NT2/D1 (cell line): ENCODE measurements around the gene APC2.
"Not testable (repeated sequence)": the region's sequence is repeated elsewhere in the genome, so short reads cannot be mapped to it uniquely, and the experiment has no call there.

Source experiments
- DNase-seq: peaks from one replicate; pipeline ENCODE4 v3.0.0-alpha.2; 2011; ENCODE audit warnings: low read depth, low spot score
- H3K27me3 ChIP-seq: 2 replicates; pipeline ENCODE4 v1.6.0; 2011; ENCODE audit warnings: mild to moderate bottlenecking; ENCODE audit not compliant: insufficient read length, insufficient read depth
- H3K36me3 ChIP-seq: 2 replicates; pipeline ENCODE4 v1.6.1; 2011; ENCODE audit warnings: mild to moderate bottlenecking, low read length, mixed read lengths; ENCODE audit not compliant: insufficient read depth, insufficient read length
- H3K4me1 ChIP-seq: 2 replicates; pipeline ENCODE4 v1.5.1; 2011; ENCODE audit not compliant: insufficient read depth, insufficient read length
- H3K4me3 ChIP-seq: 2 replicates; pipeline ENCODE4 v1.5.1; 2011; ENCODE audit warnings: low read depth; ENCODE audit not compliant: insufficient read length
- H3K9ac ChIP-seq: 2 replicates; pipeline ENCODE4 v1.6.0; 2011; ENCODE audit warnings: low read depth; ENCODE audit not compliant: insufficient read length
- H3K9me3 ChIP-seq: 2 replicates; pipeline ENCODE4 v1.5.1; 2011; ENCODE audit warnings: mild to moderate bottlenecking, low read length; ENCODE audit not compliant: insufficient read depth
- SUZ12 ChIP-seq: IDR thresholded peaks from 2 replicates; pipeline ENCODE4 v1.6.1; 2011; ENCODE audit not compliant: insufficient read length, insufficient read depth; ENCODE audit errors: extremely low read depth
- YY1 ChIP-seq: IDR thresholded peaks from 2 replicates; pipeline ENCODE4 v1.6.1; 2011; ENCODE audit not compliant: insufficient read length, insufficient read depth
- ZNF274 ChIP-seq: IDR thresholded peaks from 2 replicates; pipeline ENCODE4 v1.6.1; 2011; ENCODE audit warnings: mild to moderate bottlenecking, low read depth, low read length

APC2 gene

DNA sequence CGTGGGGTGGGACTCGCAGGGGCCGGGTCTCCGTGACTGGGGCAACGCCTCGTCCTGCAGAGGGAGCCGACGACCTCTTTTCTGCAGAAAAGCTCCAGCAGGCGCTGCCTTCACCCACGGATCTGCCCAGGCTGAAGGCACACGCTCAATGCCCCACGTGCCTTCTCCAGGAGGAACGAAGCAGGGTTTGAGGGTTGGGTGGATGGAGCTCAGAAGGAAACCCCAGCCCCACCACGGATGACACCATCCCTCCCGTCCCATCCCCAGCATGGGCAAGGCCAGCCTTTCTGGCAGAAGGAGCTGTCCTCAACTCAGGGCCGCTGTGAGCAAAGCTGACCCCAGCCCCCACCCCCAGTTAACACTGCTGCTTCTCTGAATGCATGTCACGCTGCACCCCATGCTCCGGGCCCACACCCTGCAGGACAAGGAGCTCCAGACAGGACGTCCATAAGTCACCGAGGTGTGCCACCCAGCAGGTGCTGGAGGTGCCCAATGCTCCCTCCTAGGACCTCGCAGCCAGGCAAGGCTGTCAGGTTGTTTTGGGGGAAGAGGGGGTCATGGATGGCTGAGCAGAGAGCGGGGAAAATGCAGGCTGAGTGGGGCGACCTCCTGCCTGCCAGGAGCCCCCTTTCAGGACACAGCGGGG is 21.7 kb downstream of the APC2 start:
- TF ChIP-seq ZNF274 = no peak
- TF ChIP-seq YY1 = no peak
- no peak for TF ChIP-seq SUZ12
- H3K4me1 ChIP-seq = peaks cover 45% of the 10 kb centered on the region
- no peak for DNase-seq
- no peaks in the 10 kb centered on the region for H3K9me3 ChIP-seq
- H3K36me3 ChIP-seq = peaks cover 32% of the 10 kb centered on the region
- peak overlapping the region; percentile 47 for H3K9ac ChIP-seq
- H3K27me3 ChIP-seq = peaks cover 41% of the 10 kb centered on the region
- peak overlapping the region; percentile 53 for H3K4me3 ChIP-seq

DNA sequence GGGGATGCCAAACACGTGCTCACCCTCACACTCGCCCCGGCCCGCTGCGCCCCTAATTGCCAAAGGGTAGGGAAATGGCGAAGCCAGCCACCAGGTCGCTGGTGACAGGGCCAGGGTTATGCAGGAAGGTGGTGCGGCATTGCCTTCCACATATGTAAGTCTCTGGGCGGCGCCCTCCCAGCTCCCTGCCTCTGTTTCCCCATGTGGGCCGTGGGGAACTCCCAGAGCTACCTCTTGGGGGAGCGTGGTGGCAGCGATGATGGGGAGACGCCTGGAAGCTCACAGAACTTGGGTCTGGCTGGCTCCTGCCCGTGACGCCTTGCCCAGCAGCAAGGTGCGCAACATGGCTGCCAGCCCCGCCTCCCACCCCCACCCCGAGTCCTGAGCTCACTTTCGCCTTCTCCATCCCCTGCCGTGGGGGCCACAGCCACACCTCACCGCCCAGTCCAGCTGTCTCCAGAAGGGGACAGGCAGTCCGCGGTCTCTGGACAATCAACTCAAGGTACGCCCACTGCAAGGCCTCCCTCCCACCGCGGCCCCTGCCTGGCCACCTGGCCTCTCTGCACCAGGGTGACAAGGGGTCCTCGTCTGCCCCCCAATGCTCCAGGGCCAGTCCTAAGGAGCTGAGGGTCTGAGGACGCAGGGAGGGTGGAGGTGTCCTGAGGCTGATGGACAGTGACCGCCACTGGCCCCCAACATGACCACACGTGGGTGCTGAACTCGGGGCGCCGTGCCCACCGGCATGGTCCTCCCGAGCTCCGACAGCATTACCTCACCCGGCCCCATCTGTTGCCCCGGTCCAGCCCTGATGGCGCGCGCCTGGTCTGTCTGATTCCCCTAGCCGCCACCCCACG is 22.5 kb downstream of the APC2 start:
- H3K27me3 ChIP-seq = peaks cover 33% of the 10 kb centered on the region
- no peak for DNase-seq

DNA sequence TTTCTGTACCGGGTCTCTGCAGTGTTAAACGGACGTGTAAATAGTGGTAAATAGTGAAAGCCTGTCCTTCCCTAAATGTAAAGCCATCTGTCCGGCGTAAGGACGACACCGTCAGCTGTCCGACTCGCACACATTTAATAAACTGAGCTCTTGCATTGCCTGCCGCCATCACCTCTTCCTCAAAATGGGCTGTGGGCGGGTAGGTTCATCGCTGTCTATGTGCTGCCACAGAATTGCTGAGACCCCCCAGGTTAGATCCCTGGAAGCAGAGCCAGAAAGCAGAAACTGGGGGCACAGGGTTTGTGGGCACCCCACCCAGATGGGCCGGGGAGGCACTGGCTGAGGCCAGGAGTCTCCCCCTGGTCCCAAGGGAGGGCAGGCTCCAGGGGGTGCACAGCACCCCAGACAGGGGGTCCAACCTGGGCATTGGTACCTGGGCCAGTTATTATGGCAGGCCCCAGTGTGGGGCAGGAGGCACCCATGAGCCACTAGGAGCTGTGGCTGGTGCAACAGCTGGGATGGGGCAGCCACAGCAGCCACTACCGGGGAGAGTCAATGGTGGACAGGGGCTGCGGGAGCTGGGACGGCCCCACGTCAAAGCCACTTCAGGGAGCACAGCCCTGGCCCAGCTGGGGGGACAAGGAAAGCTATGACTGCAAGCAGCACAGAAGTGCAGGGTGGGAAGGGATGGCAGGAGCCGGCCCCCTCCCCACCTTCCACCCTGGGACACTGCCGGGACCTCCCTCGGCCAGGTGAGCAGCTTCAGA is 23.3 kb downstream of the APC2 start:
- Histone ChIP-seq H3K4me1 (peaks cover 35% of the 10 kb centered on the region), H3K27me3 (peaks cover 25% of the 10 kb centered on the region)
- no peak for DNase-seq

More for the DNA sequence above, 22.5 kb downstream of the APC2 start:
- H3K4me1 ChIP-seq = peaks cover 41% of the 10 kb centered on the region
- peaks cover 38% of the 10 kb centered on the region for H3K36me3 ChIP-seq
- peak overlapping the region; percentile 1 for H3K4me3 ChIP-seq
- no peaks in the 10 kb centered on the region for H3K9me3 ChIP-seq
- TF ChIP-seq ZNF274 (no peak), YY1 (no peak), SUZ12 (no peak)
- H3K9ac ChIP-seq = no peak overlapping the region

DNA sequence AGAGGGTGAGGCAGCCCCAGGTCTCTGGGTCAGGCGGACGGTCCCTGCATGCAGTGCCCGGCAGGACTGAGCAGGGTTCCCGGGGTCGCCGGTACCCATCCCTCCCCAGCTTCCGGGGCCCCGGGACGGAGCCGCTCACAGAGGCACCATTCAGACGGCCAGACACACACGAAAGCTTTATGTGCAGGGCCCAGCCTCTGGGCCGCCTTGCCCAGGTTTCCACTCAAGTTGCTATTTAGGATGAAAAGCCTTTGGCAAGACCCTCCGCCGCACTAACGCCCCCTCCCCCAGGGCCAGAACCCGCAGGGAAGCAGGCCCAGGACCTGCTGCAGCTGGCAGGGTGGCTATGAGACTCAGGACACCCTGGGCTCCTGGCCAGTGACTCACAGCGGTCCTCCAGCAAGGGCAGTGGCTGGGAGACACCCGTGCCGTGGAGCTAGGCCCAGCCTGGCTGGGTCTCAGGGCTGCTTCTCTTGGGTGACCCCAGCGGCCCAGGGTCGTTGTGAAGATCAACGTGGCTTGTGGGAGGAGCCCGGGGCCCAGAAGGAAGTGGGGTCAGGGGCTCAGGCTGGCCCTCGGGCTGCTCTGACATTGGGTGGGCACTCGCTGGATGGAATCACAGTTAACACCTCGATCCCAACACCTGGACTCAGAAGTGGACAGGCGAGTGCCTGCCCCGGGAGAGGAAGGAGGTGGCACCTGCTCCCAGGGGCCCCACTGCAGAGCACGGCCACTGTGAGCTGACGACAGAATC is 24.3 kb downstream of the APC2 start:
- DNase-seq = no peak
- Histone ChIP-seq H3K4me1 (peaks cover 31% of the 10 kb centered on the region), H3K9me3 (no peaks in the 10 kb centered on the region), H3K36me3 (peaks cover 41% of the 10 kb centered on the region), H3K9ac (peak overlapping the region; percentile 32), H3K4me3 (no peak overlapping the region), H3K27me3 (peaks cover 15% of the 10 kb centered on the region)
- TF ChIP-seq ZNF274 = no peak
- TF ChIP-seq YY1 = no peak
- TF ChIP-seq SUZ12 = no peak

More for the DNA sequence above, 23.3 kb downstream of the APC2 start:
- no peak overlapping the region for H3K4me3 ChIP-seq
- no peak overlapping the region for H3K9ac ChIP-seq
- no peaks in the 10 kb centered on the region for H3K9me3 ChIP-seq
- no peak for TF ChIP-seq YY1
- no peak for TF ChIP-seq SUZ12
- TF ChIP-seq ZNF274 = no peak
- peaks cover 41% of the 10 kb centered on the region for H3K36me3 ChIP-seq

DNA sequence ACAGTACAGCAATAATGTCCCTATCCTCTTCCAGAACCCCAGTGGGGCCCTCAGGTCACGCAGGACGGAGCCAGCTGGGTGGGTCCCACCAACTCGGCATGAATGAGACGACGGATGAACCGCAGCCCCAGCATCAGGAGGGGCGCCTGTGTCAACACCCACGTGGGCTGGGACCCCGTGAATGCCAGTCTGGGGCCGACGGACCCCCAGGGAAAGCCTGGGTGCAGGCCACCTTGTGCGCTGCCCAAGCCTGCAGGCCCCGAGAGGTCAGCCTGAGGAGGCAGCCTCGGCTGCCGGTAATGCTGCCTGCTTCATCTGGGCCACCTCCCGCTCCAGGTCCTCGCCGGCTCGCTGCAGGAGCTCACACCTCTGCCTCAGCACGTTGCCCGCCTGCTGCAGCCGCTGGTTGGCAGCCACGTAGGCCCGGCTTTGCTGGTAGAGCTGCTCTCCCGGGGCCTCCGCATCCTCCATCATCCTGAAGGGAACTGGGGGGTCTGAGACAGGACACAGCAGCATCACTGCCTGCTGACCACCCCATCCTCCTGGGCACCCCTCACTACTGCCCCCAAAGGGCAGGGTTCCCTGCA is 24.9 kb downstream of the APC2 start:
- Histone ChIP-seq H3K9ac (peak overlapping the region; percentile 32), H3K4me3 (no peak overlapping the region), H3K36me3 (peaks cover 41% of the 10 kb centered on the region), H3K9me3 (no peaks in the 10 kb centered on the region), H3K27me3 (peaks cover 10% of the 10 kb centered on the region), H3K4me1 (peaks cover 31% of the 10 kb centered on the region)
- no peak for DNase-seq
- TF ChIP-seq YY1 (no peak), SUZ12 (no peak), ZNF274 (no peak)

DNA sequence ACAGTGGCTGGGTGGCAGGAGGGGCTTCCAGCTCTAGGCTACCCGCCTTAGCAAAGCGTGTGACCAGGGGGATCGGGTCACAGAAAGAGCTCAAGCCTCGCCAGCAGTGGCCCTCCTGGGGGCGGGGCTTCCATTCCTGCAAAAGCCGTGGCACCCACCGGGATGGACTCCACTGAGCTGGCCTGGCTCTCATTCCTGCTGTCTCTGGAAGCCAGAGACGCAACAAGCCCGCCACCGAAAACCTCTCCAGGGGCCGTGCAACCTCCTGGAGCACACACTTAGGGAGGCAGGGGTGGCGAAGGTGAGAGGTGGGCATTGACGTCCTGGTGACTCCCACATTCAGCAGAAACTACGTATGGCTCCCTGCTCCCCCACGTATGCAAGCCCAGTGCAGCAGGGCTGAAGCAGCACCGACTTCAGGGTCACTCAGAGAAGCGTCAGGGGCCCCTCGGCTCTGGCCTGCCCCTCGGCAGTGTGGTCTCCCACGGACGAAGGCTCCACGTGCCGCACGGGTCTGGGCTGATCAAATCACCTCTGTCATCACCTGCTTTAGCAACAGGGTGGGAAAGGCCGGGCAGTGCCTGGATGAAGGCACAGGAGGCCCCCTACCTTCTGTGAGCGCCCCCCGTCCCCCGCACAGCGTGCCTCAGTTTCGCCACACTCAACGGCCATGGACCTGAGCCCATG is 26.0 kb downstream of the APC2 start:
- DNase-seq = no peak

DNA sequence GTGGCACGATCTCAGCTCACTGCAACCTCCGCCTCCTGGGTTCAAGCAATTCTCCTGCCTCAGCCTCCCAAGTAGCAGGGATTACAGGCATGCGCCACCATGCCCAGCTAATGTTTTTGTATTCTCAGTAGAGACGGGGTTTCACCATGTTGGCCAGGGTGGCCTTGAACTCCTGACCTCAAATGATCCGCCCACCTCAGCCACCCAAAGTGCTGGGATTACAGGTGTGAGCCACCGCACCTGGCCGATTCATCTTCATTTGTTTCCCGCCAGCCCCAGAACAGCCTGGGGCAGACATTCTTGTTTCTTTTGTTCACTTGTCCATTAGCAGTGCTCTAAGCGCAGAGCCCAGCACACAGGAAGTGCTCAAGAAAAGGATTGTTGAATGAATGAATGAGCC is 27.1 kb downstream of the APC2 start:
- not testable (repeated sequence) for H3K27me3 ChIP-seq, H3K9ac ChIP-seq, DNase-seq, H3K4me3 ChIP-seq, H3K9me3 ChIP-seq
- Histone ChIP-seq H3K36me3 (peaks cover 41% of the 10 kb centered on the region), H3K4me1 (peaks cover 23% of the 10 kb centered on the region)

More for the DNA sequence above, 26.0 kb downstream of the APC2 start:
- H3K9ac ChIP-seq = peak overlapping the region; percentile 50
- no peak for TF ChIP-seq ZNF274
- TF ChIP-seq SUZ12 = no peak
- no peak for TF ChIP-seq YY1
- H3K4me1 ChIP-seq = peaks cover 28% of the 10 kb centered on the region
- no peaks in the 10 kb centered on the region for H3K9me3 ChIP-seq
- H3K27me3 ChIP-seq = peaks cover 8% of the 10 kb centered on the region
- peaks cover 41% of the 10 kb centered on the region for H3K36me3 ChIP-seq
- H3K4me3 ChIP-seq = no peak overlapping the region
